Testis (tissue), 3 donors: Measurements from ENCODE around the gene DNAJC5. TPM values are rescaled to one million over a fixed set of nuclear protein-coding genes. Genes with fewer than 3 reads are reported as not detected.
"Not testable (repeated sequence)": the region's sequence is repeated elsewhere in the genome, so short reads cannot be mapped to it uniquely, and the experiment has no call there.

Experiments
- DNase-seq: peaks from one replicate; pipeline ENCODE4 v3.0.0-alpha.2; 2019
- H3K27ac ChIP-seq, 2 donors: fragments of 200-600 bp; sonication (generic); one replicate each; pipeline ENCODE4 v1.5.1; 2019
- H3K27me3 ChIP-seq: fragments of 200-600 bp; sonication (generic); one replicate; pipeline ENCODE4 v1.5.1; 2019
- H3K36me3 ChIP-seq: fragments of 200-600 bp; sonication (generic); one replicate; pipeline ENCODE4 v1.5.1; 2017; ENCODE audit warnings: low read depth; ENCODE audit errors: missing control alignments
- H3K4me1 ChIP-seq: fragments of 200-600 bp; sonication (generic); one replicate; pipeline ENCODE4 v1.5.1; 2019
- H3K4me3 ChIP-seq, 2 donors: fragments of 200-600 bp; sonication (generic); one replicate each; pipeline ENCODE4 v1.5.1; 2017 to 2019
- H3K9me3 ChIP-seq: fragments of 200-600 bp; sonication (generic); one replicate; pipeline ENCODE4 v1.5.1; 2017
- CTCF ChIP-seq, 3 experiments: fragments of 450-650 bp in 2 of 3; fragments of 200-600 bp in 1 of 3; sonication (generic) in 1 of 3; IDR thresholded peaks; one replicate each; pipeline ENCODE4 v1.5.1; 2016 to 2019; ENCODE audit warnings: antibody characterized with exemption in 3 of 3, mild to moderate bottlenecking in 2 of 3, moderate library complexity in 1 of 3
- POLR2A ChIP-seq: fragments of 450-650 bp; IDR thresholded peaks from one replicate; pipeline ENCODE4 v1.6.1; 2017; ENCODE audit warnings: antibody characterized with exemption, mild to moderate bottlenecking, moderate library complexity
- WGBS, 2 donors: methylation state at CpG; one replicate each; pipeline ENCODE4 v1.1.5; 2018; 5-methylcytosine and 5-hydroxymethylcytosine counted together
- intact Hi-C: fragments of 100-400 bp; cut with DNase I; formaldehyde crosslinking; loops from one replicate; pipeline ENCODE4 v1.15.1; 2023; ENCODE audit warnings: low total_unique reads
- polyA plus RNA-seq: library from polyadenylated mRNA; stranded (reverse); fragments of 350-450 nt; fragmentation: Illumina TruSeq; extraction: RNeasy Lipid Tissue Mini Kit (QIAGEN cat#74804); gene quantifications from one replicate; pipeline ENCODE4 v1.2.3, GENCODE V29; 2014; ENCODE audit warnings: low read depth, low replicate concordance; ENCODE audit not compliant: insufficient read depth
- total RNA-seq, 2 donors: library from RNA; depleted of rRNA; stranded (reverse); fragments of >200 nt; gene quantifications; one replicate each; pipeline ENCODE4 v1.2.3, GENCODE V29; 2016

DNAJC5 gene
- total and polyA plus RNA-seq, 3 donors from 2014 or later: 35.6 to 64.8 (median 58.2) TPM

GRCh38 chr20:63957690-63958441 is 62.9 kb downstream of the DNAJC5 start:
- no peaks in the 10 kb centered on the region for H3K9me3 ChIP-seq
- H3K36me3 ChIP-seq: no peaks in the 10 kb centered on the region
- TF ChIP-seq POLR2A: no peak
- TF ChIP-seq CTCF (IDR thresholded peaks at IDR 0.05): no peak
- H3K27ac ChIP-seq: peak overlapping the region in 1 of 2 donors; percentile 21
- 51 to 52% methylated on average over 9 to 13 of the region's 13 CpGs for WGBS, 2 donors
- no peak for DNase-seq
- H3K27me3 ChIP-seq: no peaks in the 10 kb centered on the region
- intact Hi-C loops: no loop called here
- peaks cover 34% of the 10 kb centered on the region for H3K4me1 ChIP-seq
- H3K4me3 ChIP-seq: no peak overlapping the region

GRCh38 chr20:63958471-63958870 is 63.5 kb downstream of the DNAJC5 start:
- H3K27me3 ChIP-seq: no peaks in the 10 kb centered on the region
- H3K36me3 ChIP-seq: no peaks in the 10 kb centered on the region
- intact Hi-C loops: no loop called here
- no peak for TF ChIP-seq POLR2A
- TF ChIP-seq CTCF (IDR thresholded peaks at IDR 0.05): no peak
- no peaks in the 10 kb centered on the region for H3K9me3 ChIP-seq
- H3K4me3 ChIP-seq: no peak overlapping the region
- WGBS, 2 donors: 75 to 78% methylated on average over 1 to 4 of the region's 4 CpGs
- no peak for DNase-seq
- H3K4me1 ChIP-seq: peaks cover 30% of the 10 kb centered on the region
- no peak overlapping the region for H3K27ac ChIP-seq

GRCh38 chr20:63958964-63959698 is 64.2 kb downstream of the DNAJC5 start:
- intact Hi-C loops: no loop called here
- H3K36me3 ChIP-seq: no peaks in the 10 kb centered on the region
- no peaks in the 10 kb centered on the region for H3K27me3 ChIP-seq
- no peak for DNase-seq
- 86% methylated on average over 5 to 8 of the region's 10 CpGs for WGBS, 2 donors
- no peak overlapping the region for H3K4me3 ChIP-seq
- H3K27ac ChIP-seq: no peak overlapping the region
- no peak for TF ChIP-seq CTCF (IDR thresholded peaks at IDR 0.05)
- no peak for TF ChIP-seq POLR2A
- no peaks in the 10 kb centered on the region for H3K9me3 ChIP-seq
- H3K4me1 ChIP-seq: peaks cover 23% of the 10 kb centered on the region

GRCh38 chr20:63959699-63960075 is 64.8 kb downstream of the DNAJC5 start:
- peaks cover 18% of the 10 kb centered on the region for H3K4me1 ChIP-seq
- H3K27me3 ChIP-seq: no peaks in the 10 kb centered on the region
- no peaks in the 10 kb centered on the region for H3K9me3 ChIP-seq
- no peak overlapping the region for H3K27ac ChIP-seq
- H3K36me3 ChIP-seq: no peaks in the 10 kb centered on the region
- intact Hi-C loops: no loop called here
- DNase-seq: no peak
- 93 to 95% methylated on average over 7 to 17 of the region's 17 CpGs for WGBS, 2 donors
- no peak overlapping the region for H3K4me3 ChIP-seq
- no peak for TF ChIP-seq CTCF (IDR thresholded peaks at IDR 0.05)
- no peak for TF ChIP-seq POLR2A

GRCh38 chr20:63960654-63961621 is 66.0 kb downstream of the DNAJC5 start:
- H3K27me3 ChIP-seq, DNase-seq, H3K27ac ChIP-seq, intact Hi-C loops, H3K4me1 ChIP-seq, H3K4me3 ChIP-seq, H3K9me3 ChIP-seq, H3K36me3 ChIP-seq: not testable (repeated sequence)
- WGBS, 2 donors: 94% methylated on average over 6 to 13 of the region's 15 CpGs
